Panc1 (cell line): ENCODE data around the gene ASTN2. TPM values are rescaled to one million over a fixed set of nuclear protein-coding genes. Genes with fewer than 3 reads are reported as not detected.

Source experiments
- ATAC-seq: fragments of 200-7000 bp; cut with Tn5 transposase; 2 replicates; pipeline ENCODE4 v1.9.1; 2020; ENCODE audit warnings: mild to moderate bottlenecking, moderate library complexity
- BruUV-seq: library from RNA; stranded (reverse); fragments of 400-500 nt; replicated peaks from 2 replicates; lab custom pipeline; 2021; lab: Mats Ljungman, UMichigan
- CTCF ChIA-PET: fragments of 300-600 bp; sonication (Branson Sonifier 250); formaldehyde crosslinking; loops from one replicate; lab custom pipeline; 2022; ENCODE audit warnings: antibody characterized with exemption; lab: Charles Lee
- POLR2A ChIA-PET: fragments of 300-600 bp; sonication (Branson Sonifier 250); formaldehyde crosslinking; loops from one replicate; lab custom pipeline; 2022; ENCODE audit warnings: antibody characterized with exemption; lab: Charles Lee
- DNase-seq: peaks from one replicate; pipeline ENCODE4 v3.0.0-alpha.2; 2010; ENCODE audit warnings: low read depth, low spot score
- H3K27ac ChIP-seq: 2 replicates; pipeline ENCODE4 v1.5.1; 2011; ENCODE audit warnings: mild to moderate bottlenecking, low read length, inconsistent platforms
- H3K27me3 ChIP-seq: fragments of 200-500 bp; sonication (Bioruptor generic); 2 replicates; pipeline ENCODE4 v1.6.0; 2014; ENCODE audit warnings: low read length, inconsistent platforms; ENCODE audit not compliant: control insufficient read depth, insufficient read depth
- H3K36me3 ChIP-seq: fragments of 200-500 bp; sonication (Bioruptor generic); 2 replicates; pipeline ENCODE4 v1.5.1; 2014; ENCODE audit warnings: inconsistent platforms, mild to moderate bottlenecking, low read length, moderate library complexity; ENCODE audit not compliant: control insufficient read depth, insufficient read depth
- H3K4me1 ChIP-seq: 2 replicates; pipeline ENCODE4 v1.5.1; 2011; ENCODE audit warnings: inconsistent platforms, mild to moderate bottlenecking, low read length, moderate library complexity; ENCODE audit not compliant: control insufficient read depth, insufficient read depth
- H3K4me3 ChIP-seq, 2 experiments: 2 replicates each; pipeline ENCODE4 v1.5.1; 2011 to 2012; ENCODE audit warnings: low read depth in 2 of 2, low read length in 2 of 2, mild to moderate bottlenecking in 2 of 2, inconsistent platforms in 1 of 2, moderate library complexity in 1 of 2
- H3K9me3 ChIP-seq: fragments of 200-500 bp; sonication (Bioruptor generic); 2 replicates; pipeline ENCODE4 v1.5.1; 2014; ENCODE audit warnings: low read depth, mild to moderate bottlenecking, inconsistent platforms, low read length, moderate library complexity; ENCODE audit not compliant: control insufficient read depth, insufficient read depth
- CTCF ChIP-seq: fragments of 450-650 bp; IDR thresholded peaks from 2 replicates; pipeline ENCODE4 v1.5.1; 2017; ENCODE audit warnings: mild to moderate bottlenecking
- POLR2AphosphoS5 ChIP-seq: IDR thresholded peaks from 2 replicates; pipeline ENCODE4 v1.6.1; 2012; ENCODE audit warnings: mild to moderate bottlenecking, low read depth, low read length, moderate library complexity
- SIN3A ChIP-seq: IDR thresholded peaks from 2 replicates; pipeline ENCODE4 v1.6.1; 2012; ENCODE audit warnings: low read depth, mild to moderate bottlenecking, low read length, moderate library complexity, borderline replicate concordance; ENCODE audit not compliant: insufficient read depth
- TCF7L2 ChIP-seq: IDR thresholded peaks from 2 replicates; pipeline ENCODE4 v1.6.1; 2011; ENCODE audit warnings: mild to moderate bottlenecking, low read depth, low read length, inconsistent platforms
- in situ Hi-C: cut with HindIII; loops from 2 replicates; pipeline ENCODE4 v1.10.0; 2016; ENCODE audit warnings: low sequenced_read_pairs, low pct_unique_long_range_greater_than_20kb
- intact Hi-C: fragments of 100-400 bp; cut with micrococcal nuclease; formaldehyde crosslinking; loops from one replicate; pipeline ENCODE4 v1.10.0; 2022; ENCODE audit not compliant: unreplicated experiment
- total RNA-seq: library from RNA; stranded (reverse); gene quantifications from one replicate; pipeline ENCODE4 v1.2.1, GENCODE V29; 2021; ENCODE audit not compliant: unreplicated experiment
- TF ChIP-seq, protein P1 (sequence below), 2 experiments: IDR thresholded peaks; 2 replicates each; pipeline ENCODE4 v1.6.1; 2011 to 2012; ENCODE audit warnings: low read depth in 2 of 2, control low read depth in 1 of 2, low read length in 1 of 2, mild to moderate bottlenecking in 1 of 2, moderate library complexity in 1 of 2; ENCODE audit not compliant: insufficient read depth in 1 of 2

Gene ASTN2
- total RNA-seq, 1 experiment from 2014 or later: 3.9 TPM

GRCh38 chr9:116706310-116707290 lies 708.3 kb downstream of the ASTN2 start:
- H3K9me3 ChIP-seq: no peaks in the 10 kb centered on the region
- intact Hi-C loops (no loop called here), in situ Hi-C loops (no loop called here)
- H3K36me3 ChIP-seq: no peaks in the 10 kb centered on the region
- ChIA-PET POLR2A (interaction anchor here (0.6 kb wide), 2 partner anchors 13 to 535 kb away, joined by 5 read pairs; no protein-coding TSS in a partner anchor), CTCF (no interaction called here)
- DNase-seq (no peak), ATAC-seq (no peak)
- no peak for TF ChIP-seq TCF7L2
- no peak for TF ChIP-seq CTCF
- TF ChIP-seq, protein P1, sequence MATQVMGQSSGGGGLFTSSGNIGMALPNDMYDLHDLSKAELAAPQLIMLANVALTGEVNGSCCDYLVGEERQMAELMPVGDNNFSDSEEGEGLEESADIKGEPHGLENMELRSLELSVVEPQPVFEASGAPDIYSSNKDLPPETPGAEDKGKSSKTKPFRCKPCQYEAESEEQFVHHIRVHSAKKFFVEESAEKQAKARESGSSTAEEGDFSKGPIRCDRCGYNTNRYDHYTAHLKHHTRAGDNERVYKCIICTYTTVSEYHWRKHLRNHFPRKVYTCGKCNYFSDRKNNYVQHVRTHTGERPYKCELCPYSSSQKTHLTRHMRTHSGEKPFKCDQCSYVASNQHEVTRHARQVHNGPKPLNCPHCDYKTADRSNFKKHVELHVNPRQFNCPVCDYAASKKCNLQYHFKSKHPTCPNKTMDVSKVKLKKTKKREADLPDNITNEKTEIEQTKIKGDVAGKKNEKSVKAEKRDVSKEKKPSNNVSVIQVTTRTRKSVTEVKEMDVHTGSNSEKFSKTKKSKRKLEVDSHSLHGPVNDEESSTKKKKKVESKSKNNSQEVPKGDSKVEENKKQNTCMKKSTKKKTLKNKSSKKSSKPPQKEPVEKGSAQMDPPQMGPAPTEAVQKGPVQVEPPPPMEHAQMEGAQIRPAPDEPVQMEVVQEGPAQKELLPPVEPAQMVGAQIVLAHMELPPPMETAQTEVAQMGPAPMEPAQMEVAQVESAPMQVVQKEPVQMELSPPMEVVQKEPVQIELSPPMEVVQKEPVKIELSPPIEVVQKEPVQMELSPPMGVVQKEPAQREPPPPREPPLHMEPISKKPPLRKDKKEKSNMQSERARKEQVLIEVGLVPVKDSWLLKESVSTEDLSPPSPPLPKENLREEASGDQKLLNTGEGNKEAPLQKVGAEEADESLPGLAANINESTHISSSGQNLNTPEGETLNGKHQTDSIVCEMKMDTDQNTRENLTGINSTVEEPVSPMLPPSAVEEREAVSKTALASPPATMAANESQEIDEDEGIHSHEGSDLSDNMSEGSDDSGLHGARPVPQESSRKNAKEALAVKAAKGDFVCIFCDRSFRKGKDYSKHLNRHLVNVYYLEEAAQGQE (IDR thresholded peaks at IDR 0.05; ENCODE audit: insufficient read depth in 1 of 2, low read depth in 2 of 2, low read length in 1 of 2): no peak
- no peak for TF ChIP-seq POLR2AphosphoS5
- TF ChIP-seq SIN3A: no peak
- H3K27ac ChIP-seq: no peak overlapping the region
- no peaks in the 10 kb centered on the region for H3K4me1 ChIP-seq
- no peaks in the 10 kb centered on the region for H3K27me3 ChIP-seq
- no TSS peak for BruUV-seq
- no peak overlapping the region for H3K4me3 ChIP-seq

GRCh38 chr9:116705531-116705930 lies 709.3 kb downstream of the ASTN2 start:
- Histone ChIP-seq H3K27ac (no peak overlapping the region), H3K27me3 (no peaks in the 10 kb centered on the region), H3K4me1 (no peaks in the 10 kb centered on the region), H3K9me3 (no peaks in the 10 kb centered on the region), H3K36me3 (no peaks in the 10 kb centered on the region), H3K4me3 (no peak overlapping the region)
- intact Hi-C loops (no loop called here), in situ Hi-C loops (no loop called here)
- BruUV-seq: no TSS peak
- TF ChIP-seq, protein P1 (IDR thresholded peaks at IDR 0.05; ENCODE audit: insufficient read depth in 1 of 2, low read depth in 2 of 2, low read length in 1 of 2): no peak
- TF ChIP-seq CTCF (no peak), SIN3A (no peak), POLR2AphosphoS5 (no peak), TCF7L2 (no peak)
- no peak for DNase-seq
- ChIA-PET CTCF (no interaction called here), POLR2A (no interaction called here)
- ATAC-seq: no peak
